ENCODE results near the gene CALN1.
"Not testable (repeated sequence)": the region's sequence is repeated elsewhere in the genome, so short reads cannot be mapped to it uniquely, and the experiment has no call there.

CALN1 gene

DNA sequence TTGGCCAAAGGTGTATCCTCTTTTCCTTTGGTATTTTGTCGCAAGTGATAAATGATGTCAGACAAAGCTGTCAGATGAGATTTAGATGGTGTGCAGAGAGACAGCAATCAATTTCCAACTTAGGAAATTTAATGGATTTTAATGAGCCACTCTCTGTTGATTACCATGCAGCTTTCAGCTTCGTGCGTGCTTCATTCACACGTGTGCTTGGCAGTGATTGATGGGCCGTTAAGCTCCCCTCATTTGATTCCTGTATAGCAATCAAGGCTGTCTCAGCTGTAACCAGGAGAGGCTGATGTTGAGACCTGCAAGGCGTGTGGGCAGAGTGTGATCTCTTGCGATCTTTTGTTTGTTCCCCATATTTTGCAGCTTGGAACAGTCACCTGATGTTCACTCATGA is 439.6 kb downstream of the CALN1 start:
- DNase-seq: no peak

DNA sequence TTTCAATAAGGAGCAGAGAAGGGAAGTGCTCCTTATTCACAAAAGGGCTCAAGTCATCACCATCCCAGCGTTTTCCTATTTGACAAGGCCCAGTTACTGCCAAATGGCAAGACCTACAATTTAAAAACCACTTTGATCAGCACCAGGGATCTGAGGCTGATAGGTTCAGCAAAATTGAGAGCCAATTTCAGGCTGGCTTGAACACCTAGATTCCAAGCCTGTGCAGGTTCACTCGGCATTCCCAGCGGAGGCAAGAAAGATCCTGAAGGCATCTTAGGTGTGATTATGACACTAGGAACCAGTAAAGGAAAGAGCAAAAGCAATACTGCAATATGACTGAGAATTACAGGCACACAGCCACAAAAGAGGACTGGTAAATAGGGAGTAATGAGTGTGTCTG is 441.4 kb downstream of the CALN1 start:
- DNase-seq: no peak

DNA sequence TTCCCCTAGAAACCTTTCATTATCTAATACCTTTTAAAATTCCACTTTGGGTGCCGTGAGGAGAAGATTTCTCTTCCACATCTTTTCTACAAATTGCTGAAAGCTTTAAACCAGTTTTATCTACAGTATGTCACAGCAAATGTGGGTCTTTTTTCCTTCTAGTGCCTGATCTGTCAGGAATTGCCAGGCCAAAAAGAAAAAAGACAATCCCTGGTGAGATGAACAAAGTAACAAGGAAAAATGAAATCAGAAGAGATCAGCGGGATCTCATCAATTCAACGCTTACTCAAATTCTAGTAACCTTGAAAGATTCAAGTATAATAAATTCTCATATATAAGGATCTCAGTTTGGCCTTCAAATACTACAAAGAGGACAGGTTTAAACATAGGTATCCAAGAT is 449.5 kb downstream of the CALN1 start:
- DNase-seq: no peak

DNA sequence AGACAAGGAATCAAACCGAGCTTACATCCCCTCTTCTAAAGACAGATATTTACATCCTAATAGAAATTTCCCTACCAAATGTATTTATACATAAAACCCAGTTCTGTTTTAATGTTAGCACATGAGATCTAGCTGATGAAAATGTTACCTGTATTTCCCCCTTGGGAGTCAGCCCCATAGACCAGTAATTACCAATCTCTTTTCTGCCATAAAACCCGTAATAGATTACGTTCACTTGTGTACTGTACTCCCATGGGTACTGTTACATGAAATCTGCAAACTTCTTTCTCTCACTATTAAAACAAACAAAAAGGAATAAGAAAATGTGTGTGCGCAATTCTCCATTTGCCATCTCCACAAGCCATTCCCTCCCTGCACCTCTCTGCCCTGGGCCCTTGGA is 450.9 kb downstream of the CALN1 start:
- DNase-seq: no peak

DNA sequence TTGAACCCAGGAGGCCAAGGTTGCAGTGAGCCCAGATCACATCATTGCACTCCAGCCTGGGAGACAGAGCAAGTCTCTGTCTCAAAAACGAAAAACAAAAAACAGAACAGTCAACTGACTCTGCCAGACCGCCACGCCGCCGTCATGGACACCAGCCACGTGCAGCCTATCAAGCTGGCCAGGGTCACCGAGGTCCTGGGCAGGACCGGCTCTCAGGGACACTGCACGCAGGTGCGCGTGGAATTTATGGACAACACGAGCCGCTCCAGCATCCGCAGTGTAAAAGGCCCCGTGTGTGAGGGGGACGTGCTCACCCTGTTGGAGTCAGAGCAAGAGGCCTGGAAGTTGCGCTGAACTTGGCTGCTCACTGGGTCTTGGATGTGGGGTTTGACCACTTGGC is 470.0 kb downstream of the CALN1 start:
- DNase-seq: no peak

DNA sequence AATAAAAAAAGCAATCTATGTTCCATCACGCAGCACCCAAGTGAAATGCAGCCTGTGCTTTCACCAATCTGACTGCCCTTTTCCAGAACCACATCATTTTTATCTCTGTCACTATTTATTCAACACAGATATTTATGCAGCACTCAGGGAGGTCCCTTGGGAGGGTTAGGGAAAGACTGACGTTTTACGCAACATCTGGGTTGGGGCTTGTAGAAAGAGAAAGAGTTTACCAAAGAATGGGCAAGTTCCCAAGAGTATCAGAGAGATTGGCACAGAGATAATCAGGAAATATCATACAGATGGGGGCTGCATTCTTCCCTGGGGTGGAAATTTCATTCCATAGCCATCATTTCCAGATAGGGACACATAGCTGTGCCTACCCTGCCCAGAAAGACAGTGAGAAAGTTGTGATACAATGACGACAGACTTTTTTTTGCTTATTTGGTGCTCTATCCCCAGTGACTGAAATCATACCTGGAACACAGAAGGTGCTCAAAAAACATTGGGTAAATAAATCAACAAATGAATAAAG is 474.2 kb downstream of the CALN1 start:
- DNase-seq: no peak

DNA sequence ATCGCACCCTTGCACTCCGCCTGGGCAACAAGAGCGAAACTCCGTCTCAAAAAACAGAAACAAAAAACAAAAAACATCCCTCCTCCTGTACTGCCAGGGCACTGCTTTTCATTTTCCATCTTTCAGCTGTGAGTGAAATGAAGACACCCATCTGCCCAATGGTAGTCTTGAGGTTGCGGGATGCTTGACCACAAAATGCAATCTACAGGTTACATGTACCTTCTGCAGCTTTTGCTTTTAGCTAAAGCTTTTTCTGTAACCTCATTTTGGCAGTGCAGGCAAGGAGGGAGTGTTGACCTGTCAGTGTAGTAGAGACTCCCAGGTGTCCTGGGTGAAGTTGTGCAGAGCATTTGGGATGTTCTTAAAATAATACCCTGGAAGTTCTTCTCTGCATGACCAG is 476.5 kb downstream of the CALN1 start:
- no peak for DNase-seq

DNA sequence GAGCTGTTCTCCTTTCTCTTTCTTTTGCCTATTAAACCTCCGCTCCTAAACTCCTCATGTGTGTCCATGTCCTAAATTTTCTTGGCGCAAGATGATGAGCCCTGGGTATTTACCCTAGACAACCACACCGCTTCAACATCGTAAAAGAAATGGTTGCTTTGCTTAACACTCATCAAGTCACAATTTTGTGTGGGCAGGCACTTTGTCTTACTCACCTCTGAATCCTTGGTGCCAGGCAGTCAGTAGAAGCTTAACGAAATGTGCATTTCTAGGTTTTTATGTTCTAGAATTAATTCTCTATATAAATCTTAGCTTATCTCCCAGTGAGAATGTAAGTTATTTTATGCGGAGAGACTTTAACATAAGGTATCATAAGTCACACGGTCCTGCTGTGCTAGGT is 478.7 kb downstream of the CALN1 start:
- no peak for DNase-seq

DNA sequence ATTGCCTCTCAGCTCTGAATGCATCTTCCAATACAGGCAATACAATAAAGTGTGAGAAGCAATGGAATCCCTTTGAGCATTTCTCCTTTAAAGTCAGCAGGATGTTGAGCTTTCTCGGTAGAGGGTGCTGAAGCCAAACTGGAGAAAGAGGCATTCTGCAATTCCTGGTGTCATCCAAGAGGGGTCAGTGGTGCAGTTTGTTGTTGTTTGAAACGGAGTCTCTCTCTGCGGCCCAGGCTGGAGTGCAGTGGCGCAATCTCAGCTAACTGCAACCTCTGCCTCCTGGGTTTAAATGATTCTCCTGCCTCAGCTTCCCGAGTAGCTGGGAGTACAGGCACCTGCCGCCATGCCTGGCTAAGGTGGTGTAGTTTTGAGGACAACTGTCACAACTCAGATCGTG is 486.5 kb downstream of the CALN1 start:
- no peak for DNase-seq

DNA sequence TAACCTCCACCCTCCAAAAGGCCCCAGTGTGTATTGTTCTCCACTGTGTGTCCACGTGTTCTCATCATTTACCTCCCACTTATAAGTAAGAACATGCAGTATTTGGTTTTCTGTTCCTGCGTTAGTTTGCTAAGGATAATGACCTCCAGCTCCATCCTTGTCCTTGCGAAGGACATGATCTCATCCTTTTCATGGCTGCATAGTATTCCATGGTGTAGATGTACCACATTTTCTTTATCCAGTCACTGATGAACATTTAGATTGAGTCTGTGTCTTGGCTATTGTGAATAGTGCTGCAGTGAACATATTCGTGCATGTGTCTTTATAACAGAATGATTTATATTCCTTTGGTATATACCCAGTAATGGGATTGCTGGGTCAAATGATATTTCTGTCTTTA is 497.9 kb downstream of the CALN1 start:
- not testable (repeated sequence) for DNase-seq

DNA sequence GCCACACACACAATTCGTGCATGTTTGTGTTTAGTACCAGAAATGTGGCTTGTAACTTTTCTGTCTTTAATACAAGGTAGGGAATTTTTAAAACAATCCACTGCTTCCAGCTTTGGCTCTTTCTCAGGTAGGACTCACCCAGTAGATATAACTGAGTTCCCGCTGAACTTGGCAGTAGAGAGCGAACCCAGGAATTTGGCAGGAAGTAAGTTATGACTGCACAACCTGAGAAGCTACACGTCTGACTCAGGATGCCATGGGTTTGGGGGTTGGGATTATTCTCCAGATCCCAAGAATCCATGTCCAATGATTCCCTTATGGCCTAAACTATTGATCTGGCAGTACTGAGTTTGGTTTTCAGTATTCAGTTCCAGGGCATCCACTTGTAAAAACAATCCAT is 499.7 kb downstream of the CALN1 start:
- DNase-seq: peak in 1 of 14 donors; percentile 14

DNA sequence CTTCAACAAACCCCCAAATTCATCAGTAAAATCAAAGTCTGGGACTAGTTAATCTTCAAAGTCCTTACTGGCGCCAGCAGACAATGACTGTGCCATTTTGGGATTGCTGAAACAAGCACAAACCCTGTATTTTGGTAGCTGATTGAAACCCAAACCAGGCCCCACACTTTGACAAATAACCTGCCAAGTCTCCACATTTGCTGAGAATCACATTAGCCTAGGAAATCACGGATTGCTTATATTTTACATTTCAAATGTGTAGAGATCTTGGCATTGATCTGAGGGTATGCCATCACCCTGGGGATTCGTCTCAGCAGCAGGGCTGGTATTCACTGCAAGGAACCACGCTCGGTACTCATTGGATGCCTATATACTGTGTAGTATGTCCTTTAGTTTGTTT is 501.1 kb downstream of the CALN1 start:
- no peak for DNase-seq

DNA sequence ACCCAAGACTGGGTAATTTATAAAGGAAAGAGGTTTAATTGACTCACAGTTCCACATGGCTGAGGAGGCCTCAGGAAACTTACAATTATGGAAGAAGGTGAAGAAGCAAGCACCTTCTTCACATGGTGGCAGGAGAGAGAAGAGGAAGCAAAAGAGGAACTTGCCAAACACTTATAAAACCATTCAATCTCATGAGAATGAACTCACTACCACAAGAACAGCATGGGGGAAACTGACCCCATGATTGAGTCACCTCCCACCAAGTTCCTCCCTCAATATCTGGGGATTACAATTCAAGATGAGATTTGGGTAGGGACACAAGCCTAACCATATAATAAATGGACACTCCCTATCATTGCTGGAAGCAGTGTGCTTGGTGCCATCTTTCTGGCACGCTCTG is 506.3 kb downstream of the CALN1 start:
- no peak for DNase-seq

DNA sequence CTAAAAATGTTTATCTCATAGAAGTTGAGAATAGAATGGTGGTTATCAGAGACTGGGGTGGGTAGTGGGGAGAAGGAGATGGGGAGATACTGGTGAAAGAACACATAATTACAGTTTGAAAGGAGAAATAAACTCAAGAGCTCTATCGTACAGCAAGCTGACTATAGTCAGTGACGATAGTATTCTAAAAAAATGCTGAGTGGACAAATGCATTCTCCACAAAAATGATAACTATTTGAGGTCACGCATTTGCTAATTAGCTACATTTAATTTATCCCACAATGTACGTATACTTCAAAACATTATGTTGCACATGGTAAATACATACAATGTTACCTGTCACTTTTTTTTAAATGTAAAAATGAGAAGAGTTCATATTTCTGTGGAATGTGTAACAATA is 507.7 kb downstream of the CALN1 start:
- DNase-seq: no peak

DNA sequence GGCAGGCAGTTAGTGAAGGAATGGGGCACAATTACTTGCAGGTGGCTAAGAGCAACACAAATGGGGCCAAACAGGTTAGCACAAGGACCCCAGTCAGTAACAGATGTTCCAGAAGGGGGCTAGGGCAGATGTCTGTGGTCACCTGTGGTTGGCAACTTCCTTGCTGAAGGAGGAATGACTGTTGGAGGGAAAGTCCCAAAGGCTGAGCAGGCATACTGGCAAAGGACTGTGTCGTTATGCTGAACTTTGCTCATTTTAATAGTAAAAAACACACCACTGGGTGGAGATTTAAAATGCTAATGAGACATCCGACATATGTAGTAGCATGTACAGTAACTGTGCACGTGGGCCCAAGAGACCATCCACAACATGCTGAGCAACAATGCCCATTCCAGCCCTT is 511.6 kb downstream of the CALN1 start:
- no peak for DNase-seq

DNA sequence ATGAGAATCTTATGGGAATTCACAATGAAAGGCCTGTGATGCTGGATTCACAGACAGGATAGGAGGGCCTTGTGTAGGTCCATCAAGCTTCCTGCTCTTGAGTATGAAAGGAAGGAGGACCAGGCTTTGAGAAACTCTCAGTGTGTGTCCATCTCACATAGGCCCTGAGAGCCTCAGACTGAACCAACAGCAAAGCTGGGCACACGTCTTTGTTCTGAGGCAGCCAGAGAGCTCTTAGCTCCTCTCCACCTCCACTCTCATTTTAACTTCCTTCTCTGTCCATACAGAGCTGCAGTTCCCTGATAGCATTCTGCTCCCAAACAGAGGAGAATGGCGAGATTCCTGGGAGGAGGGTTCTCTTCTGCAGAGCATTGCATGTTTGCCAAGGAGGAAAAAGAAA is 515.6 kb downstream of the CALN1 start:
- DNase-seq: peak in 3 of 14 donors; percentile 6 to 30 (median 8)

DNA sequence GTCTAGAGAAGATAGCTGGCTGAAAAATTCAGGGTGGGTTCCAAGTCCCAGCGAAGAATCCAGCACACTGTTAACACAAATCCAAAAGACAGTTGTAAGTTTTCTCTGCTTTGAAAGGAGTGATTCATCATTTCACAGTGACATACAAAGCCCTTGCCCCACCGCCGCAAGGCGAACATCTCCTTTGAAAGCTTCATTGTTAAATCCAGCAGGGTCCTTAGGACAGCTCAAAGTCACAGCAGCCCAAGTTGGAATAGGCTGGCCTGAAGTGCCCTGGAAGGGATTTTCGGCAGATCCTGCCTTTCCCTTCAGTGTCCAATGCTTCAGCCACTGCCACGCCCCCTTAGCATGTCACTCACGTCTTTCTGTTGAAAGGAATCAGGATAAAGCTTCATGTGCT is 526.1 kb downstream of the CALN1 start:
- DNase-seq: peak in 7 of 14 donors; percentile 14 to 39 (median 16)

DNA sequence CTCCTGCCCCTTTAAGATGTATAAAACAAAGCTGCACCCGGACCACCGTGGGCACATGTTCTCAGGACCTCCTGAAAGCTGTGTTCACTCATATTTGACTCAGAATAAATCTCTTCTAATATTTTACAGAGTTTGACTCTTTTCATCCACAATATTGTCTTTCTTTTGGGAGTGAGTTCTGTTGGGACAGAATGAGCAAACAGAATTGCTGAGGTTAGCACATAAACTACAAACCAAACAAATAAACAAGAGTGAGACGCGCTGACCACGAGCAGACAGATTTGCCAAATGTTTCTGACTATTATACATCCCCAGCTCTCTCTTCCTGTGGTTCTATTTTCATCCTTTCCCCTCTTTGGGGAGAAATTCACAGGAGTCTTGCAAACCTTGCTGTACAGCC is 526.7 kb downstream of the CALN1 start:
- DNase-seq: peak in 1 of 14 donors; percentile 39

DNA sequence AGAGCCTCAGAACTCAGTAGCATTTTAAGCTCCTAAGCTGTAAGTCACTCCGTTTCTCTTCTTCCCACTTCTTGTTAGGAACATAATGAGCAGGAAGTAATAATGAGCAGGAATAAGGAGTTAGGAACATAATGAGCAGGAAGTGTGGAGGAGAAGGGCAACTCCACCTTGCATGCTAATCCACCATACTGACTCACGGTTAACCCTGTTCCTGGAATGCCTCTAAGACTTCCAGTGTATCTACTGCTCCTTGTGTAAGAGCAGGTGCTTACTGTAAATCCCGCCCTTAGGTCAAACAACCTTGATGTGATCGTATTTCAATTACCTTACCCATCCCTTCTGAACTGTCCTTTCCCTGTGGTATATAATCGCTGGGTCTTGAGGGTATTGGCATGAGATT is 528.7 kb downstream of the CALN1 start:
- no peak for DNase-seq

DNA sequence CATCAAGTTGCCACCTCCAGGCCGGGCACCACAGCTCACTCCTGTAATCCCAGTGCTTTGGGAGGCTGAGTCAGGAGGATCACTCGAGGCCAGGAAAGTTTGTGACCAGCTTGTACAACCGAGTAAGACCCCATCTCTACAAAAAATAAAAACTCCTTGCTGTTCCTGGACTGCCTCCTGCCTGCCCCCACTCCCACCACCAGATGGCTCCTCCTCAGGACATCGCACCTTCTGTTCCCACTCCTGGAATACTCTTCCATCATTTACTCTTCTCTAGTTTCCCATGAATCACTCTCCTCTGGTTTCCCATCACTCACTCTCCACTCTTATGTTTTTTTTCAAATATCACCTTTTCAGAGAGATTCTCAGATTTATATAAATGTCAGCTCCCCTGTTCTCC is 540.7 kb downstream of the CALN1 start:
- no peak for DNase-seq

DNA sequence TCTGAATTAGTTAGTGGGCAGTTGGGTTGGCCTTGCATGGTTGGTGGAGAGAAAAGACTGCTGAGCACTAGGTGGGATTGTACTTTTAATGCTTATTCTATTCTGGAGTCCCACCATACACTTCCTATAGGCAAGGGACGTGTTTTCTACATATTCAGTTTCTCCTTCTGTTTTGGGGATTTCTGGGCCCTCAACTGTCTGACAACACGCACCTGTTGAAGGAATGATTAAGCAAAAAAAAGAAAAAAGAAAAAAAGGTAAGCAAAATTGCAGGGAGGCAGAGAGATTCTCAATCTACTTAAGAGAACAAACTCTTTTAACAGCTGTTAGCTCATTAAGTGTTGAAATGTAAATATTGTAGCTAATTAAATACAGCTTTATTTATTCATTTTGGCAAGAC is 541.3 kb downstream of the CALN1 start:
- no peak for DNase-seq

DNA sequence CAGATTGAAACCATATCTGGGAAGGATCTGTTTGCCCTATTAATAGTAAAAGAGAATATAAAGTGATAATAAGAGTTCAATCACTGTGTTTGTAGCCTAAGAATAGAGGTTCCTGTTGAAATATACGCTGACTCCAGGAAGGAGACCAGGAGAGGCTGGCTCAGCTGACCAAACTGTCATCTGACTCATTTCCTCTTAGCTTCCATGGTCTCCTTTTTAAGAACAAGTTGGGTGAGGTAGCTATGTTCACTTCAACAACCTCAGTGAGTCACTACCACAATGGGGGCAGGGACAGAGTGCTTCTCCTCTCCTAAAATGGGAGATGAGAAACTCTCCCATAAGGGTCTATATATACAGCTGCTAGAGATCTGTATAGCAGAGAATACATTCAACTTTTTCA is 543.3 kb downstream of the CALN1 start:
- DNase-seq: no peak

DNA sequence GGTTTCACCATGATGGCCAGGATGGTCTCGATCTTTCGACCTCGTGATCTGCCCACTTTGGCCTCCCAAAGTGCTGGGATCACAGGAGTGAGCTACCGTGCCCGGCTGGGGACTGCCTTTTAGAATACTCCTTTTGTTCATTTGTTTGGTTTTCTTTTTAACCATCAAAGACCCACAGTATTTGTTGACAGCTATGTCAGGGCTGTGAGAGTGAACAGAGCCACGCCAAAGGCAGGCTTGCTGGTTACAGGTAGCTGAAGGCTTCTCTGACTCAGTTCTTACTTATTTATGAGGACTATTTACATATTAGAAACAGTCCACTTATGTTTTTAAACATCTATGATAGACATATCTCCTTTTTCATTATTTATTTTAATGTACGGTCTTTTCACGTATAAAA is 544.5 kb downstream of the CALN1 start:
- DNase-seq: no peak

DNA sequence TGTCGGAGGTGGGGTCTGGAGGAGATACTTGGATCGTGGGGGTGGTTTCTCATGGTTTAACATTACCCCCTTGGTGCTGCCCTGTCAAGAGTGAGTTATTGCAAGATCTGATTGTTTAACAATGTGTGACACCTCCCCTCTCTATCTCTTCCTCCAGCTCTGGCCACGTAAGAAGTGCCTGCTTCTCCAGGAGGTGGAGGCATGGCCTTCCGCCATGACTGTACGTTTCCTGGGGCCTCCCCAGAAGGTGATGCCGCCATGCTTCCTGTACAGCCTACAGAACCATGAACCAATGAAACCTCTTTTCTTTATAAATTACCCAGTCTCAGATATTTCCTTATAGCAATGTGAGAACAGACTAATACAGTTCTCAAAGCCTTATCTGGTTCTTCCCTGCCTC is 547.0 kb downstream of the CALN1 start:
- no peak for DNase-seq

DNA sequence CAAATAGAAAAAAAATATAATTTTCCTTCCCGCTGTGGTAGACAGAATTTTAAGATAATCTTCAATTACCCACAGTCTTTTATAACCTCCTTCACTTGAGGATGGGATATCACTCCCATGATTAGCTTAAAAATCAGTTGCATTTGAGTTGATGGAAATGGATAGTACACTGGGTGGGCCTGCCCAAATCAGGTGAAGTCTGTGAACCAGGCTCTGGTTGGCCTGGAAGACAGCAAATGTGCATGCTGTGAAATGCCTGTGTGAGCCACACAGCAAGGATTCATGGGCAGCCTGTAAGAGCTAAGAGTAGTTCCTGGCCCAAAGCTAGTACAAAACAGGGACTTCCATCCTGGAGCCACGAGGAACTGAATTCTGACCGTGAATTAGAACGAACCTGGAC is 548.0 kb downstream of the CALN1 start:
- no peak for DNase-seq

DNA sequence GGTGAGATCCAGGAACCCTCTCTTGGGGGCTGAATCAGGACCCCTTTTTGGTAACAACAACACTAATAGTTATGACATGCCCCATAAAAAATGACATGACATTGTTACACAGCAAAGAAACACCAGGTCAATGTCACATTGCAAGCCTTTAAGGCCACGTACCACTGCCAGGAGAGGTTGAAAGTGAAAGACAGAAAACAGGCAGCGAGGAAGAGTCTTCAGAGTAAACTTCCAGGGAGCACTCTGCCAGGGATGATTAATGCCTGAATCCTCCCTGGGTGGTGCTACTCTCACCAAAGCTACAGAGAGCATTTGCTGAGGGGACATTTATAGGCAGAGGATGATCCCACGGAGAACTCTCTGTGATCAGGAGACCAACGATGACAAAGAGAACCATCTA is 551.6 kb downstream of the CALN1 start:
- DNase-seq: no peak
